ENCODE measurements around the gene NBEA.

DNA sequence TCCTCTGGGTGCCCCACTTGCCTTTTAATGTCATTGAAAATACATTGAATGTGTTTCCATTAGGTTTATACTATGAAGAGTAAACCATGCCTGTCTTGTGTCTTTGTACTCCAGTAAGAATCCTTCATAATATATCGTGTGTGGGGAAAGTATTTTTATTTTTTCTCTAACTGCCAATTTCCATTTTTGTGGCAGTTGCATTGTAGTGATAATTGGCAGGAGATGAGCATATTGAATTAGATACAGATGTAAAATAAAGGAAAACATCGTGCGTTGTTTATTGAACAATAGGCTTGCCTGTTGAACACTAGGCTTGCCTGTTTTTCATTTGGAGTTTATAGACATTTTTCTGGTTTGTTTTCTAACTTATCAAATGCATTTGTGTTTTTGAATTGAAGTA lies 218.8 kb downstream of the NBEA start:
- TF ChIP-seq, protein P1, sequence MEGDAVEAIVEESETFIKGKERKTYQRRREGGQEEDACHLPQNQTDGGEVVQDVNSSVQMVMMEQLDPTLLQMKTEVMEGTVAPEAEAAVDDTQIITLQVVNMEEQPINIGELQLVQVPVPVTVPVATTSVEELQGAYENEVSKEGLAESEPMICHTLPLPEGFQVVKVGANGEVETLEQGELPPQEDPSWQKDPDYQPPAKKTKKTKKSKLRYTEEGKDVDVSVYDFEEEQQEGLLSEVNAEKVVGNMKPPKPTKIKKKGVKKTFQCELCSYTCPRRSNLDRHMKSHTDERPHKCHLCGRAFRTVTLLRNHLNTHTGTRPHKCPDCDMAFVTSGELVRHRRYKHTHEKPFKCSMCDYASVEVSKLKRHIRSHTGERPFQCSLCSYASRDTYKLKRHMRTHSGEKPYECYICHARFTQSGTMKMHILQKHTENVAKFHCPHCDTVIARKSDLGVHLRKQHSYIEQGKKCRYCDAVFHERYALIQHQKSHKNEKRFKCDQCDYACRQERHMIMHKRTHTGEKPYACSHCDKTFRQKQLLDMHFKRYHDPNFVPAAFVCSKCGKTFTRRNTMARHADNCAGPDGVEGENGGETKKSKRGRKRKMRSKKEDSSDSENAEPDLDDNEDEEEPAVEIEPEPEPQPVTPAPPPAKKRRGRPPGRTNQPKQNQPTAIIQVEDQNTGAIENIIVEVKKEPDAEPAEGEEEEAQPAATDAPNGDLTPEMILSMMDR (conservative IDR thresholded peaks at IDR 0.05; ENCODE audit: low read depth, low read length) = no peak
- no peak for TF ChIP-seq EZH2phosphoT487 (IDR thresholded peaks at IDR 0.05; ENCODE audit: borderline replicate concordance, low read length)
